ENCODE results near the gene VKORC1.
"Not testable (repeated sequence)": the region's sequence is repeated elsewhere in the genome, so short reads cannot be mapped to it uniquely, and the experiment has no call there.

The VKORC1 gene

GRCh38 chr16:31094424-31095120 lies at the start of gene VKORC1:
VKORC1 (minus strand) TSS chr16:31094797; CDS start chr16:31094729, 68 bp downstream.
- in situ Hi-C loops (cut with HindIII; ENCODE audit: low sequenced_read_pairs): no loop called here

DNA sequence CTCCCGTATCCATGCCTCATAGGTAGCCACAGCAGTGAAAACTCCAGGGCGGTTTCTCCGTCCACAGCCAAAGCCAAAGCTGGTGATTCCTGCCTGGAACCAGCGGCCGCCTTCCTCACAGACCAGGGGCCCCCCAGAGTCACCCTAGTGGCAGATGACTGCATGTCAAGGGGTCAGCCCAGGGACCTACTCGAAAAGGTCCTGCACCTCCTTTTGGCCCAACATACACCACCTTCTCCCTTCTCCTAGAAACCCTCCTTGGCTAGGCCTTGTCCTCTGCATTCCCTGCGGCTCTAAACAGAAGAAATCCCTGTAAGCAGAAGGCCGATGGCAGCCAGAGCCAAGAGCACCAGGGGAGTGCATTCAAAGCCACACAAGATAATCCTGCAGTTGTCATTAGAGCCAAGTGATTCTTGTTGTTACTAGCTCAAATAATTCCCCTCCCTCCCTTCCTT lies 49.1 kb upstream of the VKORC1 start:
- H3K4me3 ChIP-seq (ENCODE audit: low read depth, low read length): no peak overlapping the region
- no peak for DNase-seq (ENCODE audit: low read depth, low spot score)
- in situ Hi-C loops (cut with HindIII; ENCODE audit: low sequenced_read_pairs): no loop called here
- no peak for TF ChIP-seq CTCF (IDR thresholded peaks at IDR 0.05; ENCODE audit: low read depth, low read length)

More at GRCh38 chr16:31094424-31095120, at the start of gene VKORC1:
- TF ChIP-seq CTCF (IDR thresholded peaks at IDR 0.05; ENCODE audit: low read depth, low read length): no peak
- DNase-seq (ENCODE audit: low read depth, low spot score): peak; percentile 98
- H3K4me3 ChIP-seq (ENCODE audit: low read depth, low read length): peak within 1 kb of the TSS; percentile 87

- in situ Hi-C loops (cut with HindIII; ENCODE audit: low sequenced_read_pairs): no loop called here
- DNase-seq (ENCODE audit: low read depth, low spot score): no peak
- no peak for TF ChIP-seq CTCF (IDR thresholded peaks at IDR 0.05; ENCODE audit: low read depth, low read length)
- no peak overlapping the region for H3K4me3 ChIP-seq (ENCODE audit: low read depth, low read length)
These were observed 48.6 kb upstream of the VKORC1 start for GRCh38 chr16:31143011-31143693.

GRCh38 chr16:31142109-31143010 lies 47.8 kb upstream of the VKORC1 start:
- peak; percentile 99 for DNase-seq (ENCODE audit: low read depth, low spot score)
- H3K4me3 ChIP-seq (ENCODE audit: low read depth, low read length): peak overlapping the region; percentile 29
- peak; percentile 91 for TF ChIP-seq CTCF (IDR thresholded peaks at IDR 0.05; ENCODE audit: low read depth, low read length)
- in situ Hi-C loops (cut with HindIII; ENCODE audit: low sequenced_read_pairs): no loop called here

DNA sequence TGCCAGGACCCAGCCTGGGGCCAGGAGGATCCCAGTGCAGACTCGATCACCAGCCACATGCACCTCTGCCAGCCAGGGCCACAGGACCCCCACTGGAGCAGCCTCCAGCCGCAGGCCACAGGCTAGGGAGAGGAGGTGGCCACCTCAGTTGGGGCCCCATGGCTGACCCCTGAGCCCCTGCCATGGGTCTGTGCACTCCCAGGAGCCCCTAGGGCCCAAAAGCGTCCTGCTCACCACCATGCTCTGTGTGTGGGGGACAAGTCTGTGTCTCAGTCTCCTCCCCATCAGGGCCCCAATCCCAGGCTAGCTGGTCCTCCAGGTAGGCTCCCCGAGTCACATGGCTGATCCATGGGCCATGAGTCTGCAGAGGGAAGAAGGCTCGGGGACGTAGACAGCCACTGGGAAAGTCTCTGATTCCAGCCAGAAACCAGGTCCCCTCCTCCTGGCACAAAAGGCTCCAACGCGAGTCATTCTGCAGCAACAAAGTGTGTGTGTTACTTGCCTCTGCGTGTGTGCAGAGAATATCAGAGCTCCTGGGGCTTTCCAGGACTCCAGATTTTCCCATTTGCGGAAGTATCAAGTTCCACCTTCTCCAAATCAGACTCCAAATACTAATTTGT lies 47.0 kb upstream of the VKORC1 start:
- H3K4me3 ChIP-seq (ENCODE audit: low read depth, low read length): peak overlapping the region; percentile 29
- no peak for TF ChIP-seq CTCF (IDR thresholded peaks at IDR 0.05; ENCODE audit: low read depth, low read length)
- in situ Hi-C loops (cut with HindIII; ENCODE audit: low sequenced_read_pairs): no loop called here
- no peak for DNase-seq (ENCODE audit: low read depth, low spot score)

- DNase-seq (ENCODE audit: low read depth, low spot score); H3K4me3 ChIP-seq (ENCODE audit: low read depth, low read length); in situ Hi-C loops (cut with HindIII; ENCODE audit: low sequenced_read_pairs): not testable (repeated sequence)
These were observed 46.5 kb upstream of the VKORC1 start for GRCh38 chr16:31141071-31141469.
